ENCODE data around the gene SLC66A1.

SLC66A1 gene

GRCh38 chr1:19344831-19345230 lies 32.7 kb downstream of the SLC66A1 start:
- DNase-seq (ENCODE audit: low read depth) = no peak
- H3K4me3 ChIP-seq (ENCODE audit: control insufficient read depth, low read depth, low read length) = no peak overlapping the region
- TF ChIP-seq CTCF (conservative IDR thresholded peaks at IDR 0.05; ENCODE audit: control insufficient read depth, insufficient read depth, low read depth, low read length) = no peak

GRCh38 chr1:19345391-19345790 lies 33.3 kb downstream of the SLC66A1 start:
- DNase-seq (ENCODE audit: low read depth) = no peak
- no peak overlapping the region for H3K4me3 ChIP-seq (ENCODE audit: control insufficient read depth, low read depth, low read length)
- no peak for TF ChIP-seq CTCF (conservative IDR thresholded peaks at IDR 0.05; ENCODE audit: control insufficient read depth, insufficient read depth, low read depth, low read length)

- no peak overlapping the region for H3K4me3 ChIP-seq (ENCODE audit: control insufficient read depth, low read depth, low read length)
- no peak for TF ChIP-seq CTCF (conservative IDR thresholded peaks at IDR 0.05; ENCODE audit: control insufficient read depth, insufficient read depth, low read depth, low read length)
- no peak for DNase-seq (ENCODE audit: low read depth)
Observed at GRCh38 chr1:19346026-19346425, 33.9 kb downstream of the SLC66A1 start.

GRCh38 chr1:19347533-19348172 lies 35.5 kb downstream of the SLC66A1 start:
- no peak overlapping the region for H3K4me3 ChIP-seq (ENCODE audit: control insufficient read depth, low read depth, low read length)
- TF ChIP-seq CTCF (conservative IDR thresholded peaks at IDR 0.05; ENCODE audit: control insufficient read depth, insufficient read depth, low read depth, low read length) = no peak
- no peak for DNase-seq (ENCODE audit: low read depth)

GRCh38 chr1:19348441-19349198 lies 36.5 kb downstream of the SLC66A1 start:
- no peak for TF ChIP-seq CTCF (conservative IDR thresholded peaks at IDR 0.05; ENCODE audit: control insufficient read depth, insufficient read depth, low read depth, low read length)
- DNase-seq (ENCODE audit: low read depth) = no peak
- H3K4me3 ChIP-seq (ENCODE audit: control insufficient read depth, low read depth, low read length) = no peak overlapping the region

GRCh38 chr1:19349999-19350398 lies 37.9 kb downstream of the SLC66A1 start:
- no peak for TF ChIP-seq CTCF (conservative IDR thresholded peaks at IDR 0.05; ENCODE audit: control insufficient read depth, insufficient read depth, low read depth, low read length)

More at GRCh38 chr1:19349999-19350398, 37.9 kb downstream of the SLC66A1 start:
- DNase-seq (ENCODE audit: low read depth) = no peak
- no peak overlapping the region for H3K4me3 ChIP-seq (ENCODE audit: control insufficient read depth, low read depth, low read length)

Data from fibroblast of mammary gland (primary cell).